Measurements from ENCODE around the gene MAPK8IP3. TPM values are rescaled to one million over a fixed set of nuclear protein-coding genes. Genes with fewer than 3 reads are reported as not detected.

MAPK8IP3 gene
- polyA plus RNA-seq, 1 donor (not counting 4 experiments of a cell fraction or from before 2014, with no cell fraction given), result 11.7 TPM

DNA sequence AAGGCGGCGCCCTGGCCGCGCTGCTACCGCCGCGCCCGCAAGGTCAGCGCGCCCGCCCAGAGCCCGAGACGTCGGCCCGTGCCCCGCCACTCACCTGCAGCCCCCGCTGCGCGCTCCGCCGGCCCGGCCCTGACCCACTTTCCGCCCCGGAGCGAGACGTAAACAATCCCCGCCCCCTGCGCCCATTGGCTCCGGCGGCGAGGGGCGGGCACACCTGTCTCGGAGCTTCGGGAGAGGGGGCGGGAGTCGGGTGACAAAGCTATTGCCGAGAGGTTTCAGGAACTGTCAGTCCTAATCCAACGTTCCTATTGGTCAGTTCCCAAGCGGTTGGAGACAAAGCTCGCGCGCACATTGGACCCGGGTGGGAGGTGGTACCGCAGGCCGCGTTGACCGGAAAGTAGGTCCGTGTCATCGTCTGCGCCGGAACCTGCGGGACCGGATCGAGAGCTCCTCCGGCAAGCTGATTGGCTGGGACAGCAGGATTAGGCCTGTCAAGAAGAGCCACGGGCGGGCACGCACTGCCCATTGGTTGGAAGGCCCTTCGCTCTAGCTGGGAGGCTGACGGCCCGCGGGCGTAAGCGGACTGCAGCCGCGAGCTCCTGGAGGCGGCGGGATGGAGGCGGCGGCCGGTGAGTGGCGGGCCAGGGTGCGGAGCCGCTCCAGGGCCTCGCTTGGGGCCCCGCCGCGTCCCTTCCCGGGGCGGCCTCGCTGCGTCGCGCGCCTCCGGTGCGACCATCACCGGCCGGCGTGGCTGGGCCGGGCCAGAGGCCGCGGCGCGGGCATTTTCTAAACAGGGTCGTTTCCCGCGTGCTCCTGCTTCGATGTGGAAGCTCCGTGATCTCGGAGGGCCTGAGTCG is 76.6 kb downstream of the MAPK8IP3 start, which contains the start of the genes NUBP2 and SPSB3:
Gene NUBP2, plus strand, starts transcription at position 553 of the 857 bp plus-strand sequence. Its CDS starts 61 bp downstream, at position 614.
Gene SPSB3, minus strand, starts transcription at position 164 of the 857 bp plus-strand sequence. CDS start 1,088 bp downstream, outside the sequence.
- Histone ChIP-seq H3K9me3 (ENCODE audit: control insufficient read depth, low read depth, low read length) (no peaks in the 10 kb centered on the region), H3K9ac (ENCODE audit: control insufficient read depth, extremely low read depth, insufficient read depth, low read length) (peak within 1 kb of the TSS; percentile 81), H2AFZ (ENCODE audit: control insufficient read depth, low read length) (peak within 1 kb of the TSS; percentile 56), H3K27ac (ENCODE audit: control insufficient read depth, insufficient read depth, low read length) (peak within 1 kb of the TSS; percentile 58), H3K36me3 (ENCODE audit: control insufficient read depth in 2 of 2, extremely low read depth in 1 of 2, insufficient read depth in 2 of 2, low read length in 2 of 2) (peaks cover 7 to 8% of the 10 kb centered on the region in 2 experiments), H3K27me3 (ENCODE audit: control insufficient read depth, extremely low read depth, insufficient read depth, low read length) (no peaks in the 10 kb centered on the region), H3K79me2 (ENCODE audit: control insufficient read depth, insufficient read depth, low read length) (peaks cover 42% of the 10 kb centered on the region), H3K9me1 (ENCODE audit: control insufficient read depth, extremely low read depth, insufficient read depth, low read length) (peaks cover 4% of the 10 kb centered on the region), H3K4me3 (ENCODE audit: control insufficient read depth in 2 of 3, extremely low read depth in 1 of 3, insufficient read depth in 2 of 3, low read depth in 1 of 3, low read length in 3 of 3) (peak within 1 kb of the TSS; percentile 86 to 92 (median 92)), H3K4me2 (ENCODE audit: control insufficient read depth, extremely low read depth, insufficient read depth, low read depth, low read length) (peak within 1 kb of the TSS; percentile 89), H3K4me1 (ENCODE audit: control insufficient read depth, extremely low read depth, insufficient read depth, low read length) (peaks cover 17% of the 10 kb centered on the region), H4K20me1 (ENCODE audit: control insufficient read depth, extremely low read depth, insufficient read depth, low read length) (no peaks in the 10 kb centered on the region)
- TF ChIP-seq, protein P1, sequence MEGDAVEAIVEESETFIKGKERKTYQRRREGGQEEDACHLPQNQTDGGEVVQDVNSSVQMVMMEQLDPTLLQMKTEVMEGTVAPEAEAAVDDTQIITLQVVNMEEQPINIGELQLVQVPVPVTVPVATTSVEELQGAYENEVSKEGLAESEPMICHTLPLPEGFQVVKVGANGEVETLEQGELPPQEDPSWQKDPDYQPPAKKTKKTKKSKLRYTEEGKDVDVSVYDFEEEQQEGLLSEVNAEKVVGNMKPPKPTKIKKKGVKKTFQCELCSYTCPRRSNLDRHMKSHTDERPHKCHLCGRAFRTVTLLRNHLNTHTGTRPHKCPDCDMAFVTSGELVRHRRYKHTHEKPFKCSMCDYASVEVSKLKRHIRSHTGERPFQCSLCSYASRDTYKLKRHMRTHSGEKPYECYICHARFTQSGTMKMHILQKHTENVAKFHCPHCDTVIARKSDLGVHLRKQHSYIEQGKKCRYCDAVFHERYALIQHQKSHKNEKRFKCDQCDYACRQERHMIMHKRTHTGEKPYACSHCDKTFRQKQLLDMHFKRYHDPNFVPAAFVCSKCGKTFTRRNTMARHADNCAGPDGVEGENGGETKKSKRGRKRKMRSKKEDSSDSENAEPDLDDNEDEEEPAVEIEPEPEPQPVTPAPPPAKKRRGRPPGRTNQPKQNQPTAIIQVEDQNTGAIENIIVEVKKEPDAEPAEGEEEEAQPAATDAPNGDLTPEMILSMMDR (optimal IDR thresholded peaks at IDR 0.05 in 1 of 3, IDR thresholded peaks at IDR 0.05 in 1 of 3, conservative IDR thresholded peaks at IDR 0.05 in 1 of 3; ENCODE audit: extremely low read depth in 1 of 3, insufficient read depth in 2 of 3, low read length in 3 of 3), result no peak
- no peak for TF ChIP-seq EZH2 (IDR thresholded peaks at IDR 0.05; ENCODE audit: low read length)
- DNase-seq (ENCODE audit: low read depth, low spot score) (peak; percentile 99), FAIRE-seq (peak; percentile 98)
- dilution Hi-C loops (cut with MboI; ENCODE audit: extremely low pct_ligation_motif_present, low sequenced_read_pairs), result no loop called here

DNA sequence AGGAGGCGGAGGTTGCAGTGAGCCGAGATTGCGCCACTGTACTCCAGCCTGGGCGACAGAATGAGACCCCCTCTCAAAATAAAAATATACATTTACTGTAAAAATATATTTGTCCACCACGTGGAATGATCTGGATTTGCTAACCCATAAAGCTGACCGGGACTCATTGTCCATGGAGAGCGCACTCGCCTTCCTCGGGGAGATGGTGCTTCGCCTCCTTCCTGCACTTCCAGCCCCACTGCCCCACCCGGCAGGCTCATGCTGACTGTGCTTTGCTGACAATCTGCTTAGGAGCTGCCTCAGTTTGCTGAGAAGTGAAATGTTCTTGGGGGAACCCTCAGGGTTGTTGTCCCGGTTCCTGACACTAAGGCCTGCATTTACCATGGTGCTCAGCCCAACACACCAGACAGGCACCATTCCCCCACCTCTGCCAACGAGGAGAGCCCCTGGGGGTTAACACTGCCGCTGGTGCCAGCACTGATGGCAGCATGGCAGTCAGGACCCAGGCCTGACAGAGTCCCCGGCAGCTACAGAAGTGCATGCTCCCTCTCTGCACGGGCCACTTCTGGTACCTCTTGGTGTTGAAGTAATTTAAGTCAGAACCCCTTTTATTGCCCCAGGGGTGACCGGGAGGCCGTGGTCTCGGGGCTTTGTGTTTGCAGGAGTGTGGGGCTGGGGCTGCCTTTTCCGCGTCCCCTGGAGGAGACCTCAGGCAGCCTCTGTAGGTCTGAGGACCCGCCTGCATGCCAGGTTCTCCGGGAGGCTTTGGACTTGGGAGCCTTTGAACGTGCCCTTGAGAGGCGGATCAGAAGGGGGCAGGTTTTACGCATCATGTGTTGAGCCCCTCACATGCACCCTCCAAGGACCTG is 79.2 kb downstream of the MAPK8IP3 start:
- no peak overlapping the region for H3K4me3 ChIP-seq (ENCODE audit: control insufficient read depth in 2 of 3, extremely low read depth in 1 of 3, insufficient read depth in 2 of 3, low read depth in 1 of 3, low read length in 3 of 3)
- peaks cover 31% of the 10 kb centered on the region for H3K4me1 ChIP-seq (ENCODE audit: control insufficient read depth, extremely low read depth, insufficient read depth, low read length)
- H3K9me3 ChIP-seq (ENCODE audit: control insufficient read depth, low read depth, low read length), result no peaks in the 10 kb centered on the region
- H3K36me3 ChIP-seq (ENCODE audit: control insufficient read depth in 2 of 2, extremely low read depth in 1 of 2, insufficient read depth in 2 of 2, low read length in 2 of 2), result peaks cover 2 to 11% of the 10 kb centered on the region in 2 experiments
- H3K9ac ChIP-seq (ENCODE audit: control insufficient read depth, extremely low read depth, insufficient read depth, low read length), result no peak overlapping the region
- no peak overlapping the region for H2AFZ ChIP-seq (ENCODE audit: control insufficient read depth, low read length)
- dilution Hi-C loops (cut with MboI; ENCODE audit: extremely low pct_ligation_motif_present, low sequenced_read_pairs), result no loop called here
- no peak for FAIRE-seq
- TF ChIP-seq, protein P1 (optimal IDR thresholded peaks at IDR 0.05 in 1 of 3, IDR thresholded peaks at IDR 0.05 in 1 of 3, conservative IDR thresholded peaks at IDR 0.05 in 1 of 3; ENCODE audit: extremely low read depth in 1 of 3, insufficient read depth in 2 of 3, low read length in 3 of 3), result no peak
- no peak for TF ChIP-seq EZH2 (IDR thresholded peaks at IDR 0.05; ENCODE audit: low read length)
- no peak overlapping the region for H3K27ac ChIP-seq (ENCODE audit: control insufficient read depth, insufficient read depth, low read length)
- no peak for DNase-seq (ENCODE audit: low read depth, low spot score)
- H3K9me1 ChIP-seq (ENCODE audit: control insufficient read depth, extremely low read depth, insufficient read depth, low read length), result peaks cover 4% of the 10 kb centered on the region
- peaks cover 3% of the 10 kb centered on the region for H4K20me1 ChIP-seq (ENCODE audit: control insufficient read depth, extremely low read depth, insufficient read depth, low read length)
- no peaks in the 10 kb centered on the region for H3K27me3 ChIP-seq (ENCODE audit: control insufficient read depth, extremely low read depth, insufficient read depth, low read length)
- peaks cover 44% of the 10 kb centered on the region for H3K79me2 ChIP-seq (ENCODE audit: control insufficient read depth, insufficient read depth, low read length)
- H3K4me2 ChIP-seq (ENCODE audit: control insufficient read depth, extremely low read depth, insufficient read depth, low read depth, low read length), result no peak overlapping the region

Measured in keratinocyte (primary cell).